Lower leg skin (tissue), 3 donors: Measurements from ENCODE around the gene INO80B.

Experiments used
- CTCF ChIP-seq, 3 donors: fragments of 450-650 bp; IDR thresholded peaks; one replicate each; pipeline ENCODE4 v1.5.1; 2016; ENCODE audit warnings: antibody characterized with exemption in 3 of 3, mild to moderate bottlenecking in 3 of 3, moderate library complexity in 2 of 3
- POLR2A ChIP-seq, 2 donors: fragments of 450-650 bp; IDR thresholded peaks; one replicate each; pipeline ENCODE4 v1.6.1; 2016 to 2017; ENCODE audit warnings: antibody characterized with exemption in 2 of 2, mild to moderate bottlenecking in 1 of 2, moderate library complexity in 1 of 2

DNA sequence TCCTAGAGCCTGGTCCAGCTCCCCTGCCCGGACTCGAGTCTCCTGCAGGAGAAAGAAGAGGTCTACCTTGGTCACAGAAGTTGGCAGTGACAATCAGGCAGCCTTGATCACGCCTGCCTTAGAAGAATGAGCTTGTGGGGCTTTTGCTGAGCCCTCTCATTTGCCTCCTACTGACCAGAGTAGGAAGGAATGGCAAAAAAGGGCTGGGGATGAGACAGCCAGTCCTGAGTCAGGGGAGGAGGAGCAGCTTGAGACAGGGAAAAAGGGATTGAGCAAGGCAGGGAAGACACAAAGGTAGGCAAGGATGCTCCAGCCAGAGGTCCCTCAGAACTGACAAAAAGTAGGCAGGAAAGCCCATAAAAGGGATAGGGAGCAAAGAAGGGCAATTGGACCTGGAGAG is 27.3 kb upstream of the INO80B start:
- TF ChIP-seq CTCF (IDR thresholded peaks at IDR 0.05) = no peak
- no peak for TF ChIP-seq POLR2A (IDR thresholded peaks at IDR 0.05)
